Heart left ventricle (tissue), 16 donors: ENCODE data around the gene C12orf56. TPM values are rescaled to one million over a fixed set of nuclear protein-coding genes. Genes with fewer than 3 reads are reported as not detected.
"Not testable (repeated sequence)": the region's sequence is repeated elsewhere in the genome, so short reads cannot be mapped to it uniquely, and the experiment has no call there.

Source experiments
- ATAC-seq, 4 donors: fragments of 200-7000 bp; cut with Tn5 transposase; one replicate each; pipeline ENCODE4 v1.9.1; 2020 to 2022; ENCODE audit warnings: moderate library complexity in 4 of 4, mild to moderate bottlenecking in 3 of 4, moderate number of reproducible peaks in 1 of 4
- DNase-seq, 5 donors: peaks; one replicate each; pipeline ENCODE4 v3.0.0-alpha.2; 2020
- H3K27ac ChIP-seq, 12 donors: fragments of 200-600 bp; sonication (generic) in 4 of 12; one replicate each; pipeline versions ENCODE4 v1.5.0 to v1.8.0; 2016 to 2022; ENCODE audit warnings: mild to moderate bottlenecking in 2 of 12
- H3K27me3 ChIP-seq, 9 donors: fragments of 200-600 bp; sonication (generic) in 2 of 9; one replicate each; pipeline versions ENCODE4 v1.5.1 to v1.8.0; 2016 to 2022; ENCODE audit warnings: mild to moderate bottlenecking in 3 of 9
- H3K36me3 ChIP-seq, 9 donors: fragments of 200-600 bp; sonication (generic) in 2 of 9; one replicate each; pipeline versions ENCODE4 v1.5.0 to v1.8.0; 2018 to 2022; ENCODE audit warnings: mild to moderate bottlenecking in 2 of 9
- H3K4me1 ChIP-seq, 12 donors: fragments of 200-600 bp; sonication (generic) in 4 of 12; one replicate each; pipeline versions ENCODE4 v1.5.0 to v1.8.0; 2016 to 2022; ENCODE audit warnings: mild to moderate bottlenecking in 3 of 12
- H3K4me3 ChIP-seq, 12 donors: fragments of 200-600 bp; sonication (generic) in 4 of 12; one replicate each; pipeline versions ENCODE4 v1.5.0 to v1.8.0; 2017 to 2022; ENCODE audit warnings: mild to moderate bottlenecking in 9 of 12, moderate library complexity in 4 of 12
- H3K9me3 ChIP-seq, 12 donors: fragments of 200-600 bp; sonication (generic) in 4 of 12; one replicate each; pipeline versions ENCODE4 v1.5.0 to v1.8.0; 2016 to 2022; ENCODE audit warnings: mild to moderate bottlenecking in 1 of 12
- POLR2A ChIP-seq, 2 donors: fragments of 450-650 bp; IDR thresholded peaks; one replicate each; pipeline ENCODE4 v1.6.1; 2017; ENCODE audit warnings: antibody characterized with exemption in 2 of 2, mild to moderate bottlenecking in 2 of 2, moderate library complexity in 2 of 2
- WGBS, 4 donors: extraction: QIAGEN DNeasy Blood & Tissue Kit in 2 of 4; methylation state at CpG; one replicate each; pipeline versions ENCODE4 v1.1.5 to v1.1.7; 2013 to 2018; 5-methylcytosine and 5-hydroxymethylcytosine counted together
- intact Hi-C, 10 donors: fragments of 100-400 bp; cut with DNase I; formaldehyde crosslinking; loops; one replicate each; pipeline versions ENCODE4 v1.11.1 to v1.14.2; 2022
- polyA plus RNA-seq, 2 donors: library from polyadenylated mRNA; stranded (reverse); fragments of 200-250 nt; gene quantifications; one replicate each; pipeline ENCODE4 v1.2.3, GENCODE V29; 2013
- total RNA-seq, 9 donors: library from RNA; depleted of rRNA in 2 of 9; stranded (reverse); fragments of >200 nt in 2 of 9; fragmentation: NEBNext Ultra II Directional in 3 of 9; extraction: Animal tissue kit (Norgen Biotek cat#: 25700) in 3 of 9; gene quantifications; one replicate each; pipeline versions ENCODE4 v1.1.0 to v1.2.4, GENCODE V29; 2016 to 2023
- TF ChIP-seq, protein P1 (sequence below), 12 donors: fragments of 200-600 bp; sonication (generic) in 4 of 12; IDR thresholded peaks; one replicate each; pipeline versions ENCODE4 v1.5.0 to v1.8.0; 2018 to 2022; ENCODE audit warnings: antibody characterized with exemption in 12 of 12, mild to moderate bottlenecking in 5 of 12
- donor health status: ischemic (EF 13 %, LVEDD 7.1; RV severe dilation, severe dysfunction).
- donor health status: healthy with polysubstance abuse.
- donor health status: DM: no; HTN: yes; CAD: no.
- donor health status: DM: no; HTN: no; CAD: no.
- donor health status: ischemic (EF 25% LVEDD 6.9; RV normal size, moderate dysfunction).
- donor health status: ischemic (EF 25% LVEDD 5.7; RV mildly dilated, moderate dysfunction).
- donor health status: healthy.
- donor health status: DM: yes; HTN: yes; CAD: no.
- donor health status: ischemic (EF 35%, LVEDD 5.7; RV mildly dilated, moderate dysfunction).
- donor health status: nonischemic (EF 11% LVEDD 7.7; RV severe dilation, severe dysfunction).
- donor health status: DM: yes; HTN: yes; CAD: no.
- donor health status: PGD.
- donor health status: ischemic (EF 29% LVEDD 5.4; RV normal size, mild dysfunction).
- donor health status: nonischemic (EF 23%, LVEDD 6.1; RV moderate dilation, normal function).

The C12orf56 gene
- total and polyA plus RNA-seq, 11 donors = not detected

DNA sequence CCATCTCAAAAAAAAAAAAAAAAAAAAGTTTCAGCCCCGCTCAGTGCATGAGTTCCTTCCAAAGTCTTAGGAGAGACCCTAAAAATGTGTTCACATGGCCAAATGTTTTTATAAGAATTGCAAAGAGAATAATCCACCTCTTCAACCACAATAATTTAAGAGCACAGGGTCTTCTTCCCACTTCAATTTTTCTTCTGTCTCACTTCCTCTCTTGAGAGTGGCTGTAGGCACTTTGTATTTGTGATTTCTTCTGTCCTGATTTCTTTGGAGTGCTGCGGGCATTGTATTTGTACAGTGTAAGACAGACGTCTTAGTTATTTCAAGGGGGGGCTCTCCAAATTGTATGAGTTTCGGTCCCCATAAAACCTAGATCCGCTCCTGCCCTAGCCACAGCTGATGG, 58.3 kb downstream of the C12orf56 start:
- WGBS, 4 donors = 90 to 95% (median 92%) methylated on average over 5 of the region's 5 CpGs
- H3K36me3 ChIP-seq = no peaks in the 10 kb centered on the region
- H3K4me3 ChIP-seq = no peak overlapping the region
- ATAC-seq = no peak
- H3K4me1 ChIP-seq = no peaks in the 10 kb centered on the region
- no peaks in the 10 kb centered on the region for H3K27me3 ChIP-seq
- intact Hi-C loops = no loop called here
- H3K9me3 ChIP-seq = no peaks in the 10 kb centered on the region
- H3K27ac ChIP-seq = no peak overlapping the region
- TF ChIP-seq, protein P1, sequence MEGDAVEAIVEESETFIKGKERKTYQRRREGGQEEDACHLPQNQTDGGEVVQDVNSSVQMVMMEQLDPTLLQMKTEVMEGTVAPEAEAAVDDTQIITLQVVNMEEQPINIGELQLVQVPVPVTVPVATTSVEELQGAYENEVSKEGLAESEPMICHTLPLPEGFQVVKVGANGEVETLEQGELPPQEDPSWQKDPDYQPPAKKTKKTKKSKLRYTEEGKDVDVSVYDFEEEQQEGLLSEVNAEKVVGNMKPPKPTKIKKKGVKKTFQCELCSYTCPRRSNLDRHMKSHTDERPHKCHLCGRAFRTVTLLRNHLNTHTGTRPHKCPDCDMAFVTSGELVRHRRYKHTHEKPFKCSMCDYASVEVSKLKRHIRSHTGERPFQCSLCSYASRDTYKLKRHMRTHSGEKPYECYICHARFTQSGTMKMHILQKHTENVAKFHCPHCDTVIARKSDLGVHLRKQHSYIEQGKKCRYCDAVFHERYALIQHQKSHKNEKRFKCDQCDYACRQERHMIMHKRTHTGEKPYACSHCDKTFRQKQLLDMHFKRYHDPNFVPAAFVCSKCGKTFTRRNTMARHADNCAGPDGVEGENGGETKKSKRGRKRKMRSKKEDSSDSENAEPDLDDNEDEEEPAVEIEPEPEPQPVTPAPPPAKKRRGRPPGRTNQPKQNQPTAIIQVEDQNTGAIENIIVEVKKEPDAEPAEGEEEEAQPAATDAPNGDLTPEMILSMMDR (IDR thresholded peaks at IDR 0.05) = no peak
- TF ChIP-seq POLR2A (IDR thresholded peaks at IDR 0.05) = no peak
- DNase-seq = no peak

DNA sequence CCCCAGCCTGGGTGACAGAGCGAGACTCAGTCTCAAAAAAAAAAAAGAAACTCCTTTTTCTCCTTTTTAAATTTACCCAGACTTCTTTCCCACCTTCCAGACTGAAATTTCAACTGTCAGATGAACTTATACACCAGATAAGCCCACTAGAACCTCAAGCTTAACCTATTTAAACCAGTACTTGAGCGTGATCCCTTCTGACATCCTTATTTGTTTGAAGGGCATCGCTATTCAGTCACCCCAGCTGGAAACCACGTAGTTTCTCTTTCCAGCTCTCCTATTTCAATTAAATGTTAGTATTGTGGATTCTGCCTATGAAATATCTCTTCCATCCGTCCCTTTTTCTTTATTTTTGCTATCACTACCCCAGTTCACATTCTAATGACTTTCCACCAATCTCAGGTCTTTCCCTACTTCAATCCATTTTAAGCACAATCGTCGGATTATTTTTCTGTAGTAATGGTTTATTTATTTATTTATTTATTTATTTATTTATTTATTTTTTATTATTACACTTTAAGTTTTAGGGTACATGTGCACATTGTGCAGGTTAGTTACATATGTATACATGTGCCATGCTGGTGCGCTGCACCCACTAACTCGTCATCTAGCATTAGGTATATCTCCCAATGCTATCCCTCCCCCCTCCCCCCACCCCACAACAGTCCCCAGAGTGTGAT, 61.4 kb downstream of the C12orf56 start:
- H3K27ac ChIP-seq, DNase-seq, intact Hi-C loops, H3K36me3 ChIP-seq, H3K4me3 ChIP-seq, H3K9me3 ChIP-seq, ATAC-seq, H3K4me1 ChIP-seq, H3K27me3 ChIP-seq: not testable (repeated sequence)
- 89 to 93% (median 91%) methylated on average over 7 to 9 of the region's 9 CpGs for WGBS, 4 donors

DNA sequence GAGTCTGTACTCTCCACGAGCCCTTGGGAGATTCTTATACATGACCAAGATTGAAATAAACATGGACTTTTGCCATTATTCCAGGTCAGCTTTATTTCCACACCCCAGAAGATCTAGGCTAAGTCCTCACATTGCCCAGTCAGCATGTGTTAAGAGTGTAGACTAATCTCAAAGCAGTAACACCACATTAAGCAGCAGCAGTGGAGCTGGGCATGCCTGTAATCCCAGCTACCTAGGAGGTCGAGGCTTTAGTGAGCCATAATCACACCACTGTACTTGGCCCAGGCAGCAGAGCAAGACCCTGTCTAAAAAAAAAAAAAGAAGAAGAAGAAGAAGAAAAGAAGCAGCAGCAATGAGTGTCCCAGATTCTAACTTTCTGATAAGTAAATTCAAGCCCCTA, 65.5 kb downstream of the C12orf56 start:
- intact Hi-C loops = no loop called here
- DNase-seq (no peak), ATAC-seq (no peak)
- 61 to 68% (median 65%) methylated on average over 2 of the region's 2 CpGs for WGBS, 4 donors
- H3K4me1 ChIP-seq = no peaks in the 10 kb centered on the region
- H3K27ac ChIP-seq = no peak overlapping the region
- H3K36me3 ChIP-seq = no peaks in the 10 kb centered on the region
- TF ChIP-seq POLR2A (IDR thresholded peaks at IDR 0.05) = no peak
- TF ChIP-seq, protein P1 (IDR thresholded peaks at IDR 0.05) = no peak
- no peaks in the 10 kb centered on the region for H3K27me3 ChIP-seq
- H3K4me3 ChIP-seq = no peak overlapping the region
- peaks cover 0 to 3% (median 0%) of the 10 kb centered on the region in 12 donors for H3K9me3 ChIP-seq

DNA sequence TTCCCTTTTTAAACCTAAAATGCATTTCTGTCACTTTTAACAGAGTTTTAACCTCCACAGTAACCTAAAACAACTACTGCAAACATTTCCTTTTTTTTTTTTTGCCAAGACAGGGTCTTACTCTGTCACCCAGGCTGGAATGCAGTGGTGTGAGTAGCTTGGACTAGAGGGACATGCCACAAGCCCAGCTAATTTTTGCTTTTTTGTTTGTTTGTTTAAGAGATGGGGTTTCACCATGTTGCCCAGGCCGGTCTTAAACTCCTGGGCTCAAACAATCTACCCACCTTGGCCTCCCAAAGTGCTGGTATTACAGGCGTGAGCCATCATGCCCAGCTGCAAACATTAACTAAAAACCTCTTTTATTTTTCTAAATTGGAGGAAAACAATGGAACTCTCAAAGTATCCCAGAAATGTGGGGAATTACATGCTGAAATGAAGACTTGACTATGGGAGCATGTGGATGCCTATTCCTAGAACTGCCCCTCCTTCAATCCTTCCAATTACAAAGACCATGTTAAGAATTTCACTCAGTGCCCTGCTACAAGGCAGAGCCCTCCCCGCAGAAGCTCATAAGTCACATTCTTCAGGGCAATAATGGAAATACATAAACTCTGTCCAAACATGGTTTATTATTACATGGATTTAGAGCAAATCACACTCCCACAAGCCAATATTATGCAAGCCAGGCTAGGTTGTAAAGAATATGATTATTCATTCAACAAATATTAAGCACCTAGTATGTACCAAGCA, 66.9 kb downstream of the C12orf56 start:
- Histone ChIP-seq H3K27me3 (no peaks in the 10 kb centered on the region), H3K27ac (no peak overlapping the region), H3K36me3 (no peaks in the 10 kb centered on the region), H3K4me1 (no peaks in the 10 kb centered on the region), H3K9me3 (peaks cover 0 to 3% (median 0%) of the 10 kb centered on the region in 12 donors), H3K4me3 (no peak overlapping the region)
- 86 to 90% (median 88%) methylated on average over 3 of the region's 3 CpGs for WGBS, 4 donors
- no peak for ATAC-seq
- intact Hi-C loops = no loop called here
- no peak for TF ChIP-seq POLR2A (IDR thresholded peaks at IDR 0.05)
- TF ChIP-seq, protein P1 (IDR thresholded peaks at IDR 0.05) = no peak
- DNase-seq = no peak
